HepG2 (cell line): Measurements from ENCODE around the gene WDR62. TPM values are rescaled to one million over a fixed set of nuclear protein-coding genes. Genes with fewer than 3 reads are reported as not detected.

ENCODE experiments used
- ARNTL ChIP-seq: sonication (generic); formaldehyde crosslinking; IDR thresholded peaks from 2 replicates; pipeline ENCODE4 v1.4.0; 2020; ENCODE audit warnings: mild to moderate bottlenecking, missing genetic modification reagents
- DR1 ChIP-seq: sonication (generic); formaldehyde crosslinking; IDR thresholded peaks from 2 replicates; pipeline ENCODE4 v1.8.0; 2021; ENCODE audit warnings: mild to moderate bottlenecking, missing genetic modification reagents, inconsistent platforms
- IKZF5 ChIP-seq: IDR thresholded peaks from 2 replicates; pipeline ENCODE4 v1.6.1; 2018; ENCODE audit warnings: missing genetic modification reagents, mild to moderate bottlenecking, missing compliant biosample characterization
- MEF2D ChIP-seq: sonication (generic); formaldehyde crosslinking; IDR thresholded peaks from 2 replicates; pipeline ENCODE4 v1.5.1; 2020; ENCODE audit warnings: mild to moderate bottlenecking, missing genetic modification reagents
- MXI1 ChIP-seq: IDR thresholded peaks from 3 replicates; pipeline ENCODE4 v1.6.1; 2012; ENCODE audit warnings: low read depth, low read length, inconsistent platforms, borderline replicate concordance
- NCOA1 ChIP-seq: sonication (generic); formaldehyde crosslinking; IDR thresholded peaks from 2 replicates; pipeline ENCODE4 v1.9.0; 2021; ENCODE audit warnings: missing genetic modification reagents
- NFATC3 ChIP-seq: sonication (generic); formaldehyde crosslinking; IDR thresholded peaks from 2 replicates; pipeline ENCODE4 v1.5.1; 2020; ENCODE audit warnings: mild to moderate bottlenecking, missing genetic modification reagents
- SRF ChIP-seq: IDR thresholded peaks from 2 replicates; pipeline ENCODE4 v1.6.1; 2011; ENCODE audit warnings: mild to moderate bottlenecking, low read depth, low read length, moderate library complexity
- STAT6 ChIP-seq: sonication (generic); formaldehyde crosslinking; IDR thresholded peaks from 2 replicates; pipeline ENCODE4 v1.4.0; 2020; ENCODE audit warnings: missing genetic modification reagents, mild to moderate bottlenecking, borderline replicate concordance
- YEATS2 ChIP-seq: sonication (generic); formaldehyde crosslinking; IDR thresholded peaks from 2 replicates; pipeline ENCODE4 v1.4.0; 2020; ENCODE audit warnings: missing genetic modification reagents, borderline replicate concordance
- ZBTB40 ChIP-seq, 2 experiments: fragments of 450-650 bp in 1 of 2; sonication (generic) in 1 of 2; formaldehyde crosslinking in 1 of 2; IDR thresholded peaks; 2 replicates each; pipeline versions ENCODE4 v1.6.1 to v1.8.0; 2016 to 2022; ENCODE audit warnings: antibody characterized with exemption in 1 of 2, mild to moderate bottlenecking in 1 of 2, missing genetic modification reagents in 1 of 2
- ZNF431 ChIP-seq: sonication (generic); formaldehyde crosslinking; IDR thresholded peaks from 2 replicates; pipeline ENCODE4 v1.9.0; 2022; ENCODE audit warnings: missing genetic modification reagents, low read depth, mild to moderate bottlenecking, borderline replicate concordance
- ZNF746 ChIP-seq: sonication (generic); formaldehyde crosslinking; IDR thresholded peaks from 2 replicates; pipeline ENCODE4 v1.8.0; 2022; ENCODE audit warnings: mild to moderate bottlenecking, missing genetic modification reagents
- ZNF768 ChIP-seq: sonication (generic); formaldehyde crosslinking; IDR thresholded peaks from 2 replicates; pipeline ENCODE4 v1.4.0; 2020; ENCODE audit warnings: missing genetic modification reagents
- polyA plus RNA-seq, 8 experiments: library from polyadenylated mRNA; depleted of rRNA in 3 of 8; stranded (reverse) in 7 of 8; unstranded in 1 of 8; fragments of >200 nt; fragmentation: Illumina TruSeq in 4 of 8; extraction: Trizol in 4 of 8; gene quantifications; 2 replicates each; pipeline versions ENCODE4 v1.2.1 to v1.2.3, GENCODE V29; 2011 to 2016; ENCODE audit warnings: low read depth in 4 of 8, missing spikeins in 1 of 8, mixed read lengths in 1 of 8; ENCODE audit not compliant: insufficient read depth in 1 of 8
- total RNA-seq, 5 experiments: library from RNA; depleted of rRNA; stranded (reverse); fragments of >200 nt; fragmentation: Illumina TruSeq; extraction: Trizol; gene quantifications; 2 replicates each; pipeline ENCODE4 v1.2.3, GENCODE V29; 2016; ENCODE audit warnings: low read depth in 1 of 5

The WDR62 gene
- total and polyA plus RNA-seq, 2 of the 13 experiments (the other 11 are each of a cell fraction or from before 2014, with no cell fraction given): 5.8 to 12.5 TPM

GRCh38 chr19:36120092-36120983 is 65.6 kb downstream of the WDR62 start (continued):
- TF ChIP-seq ZBTB40 (IDR thresholded peaks at IDR 0.05): no peak
- no peak for TF ChIP-seq ZBTB40 (CRISPR knock-in tag; IDR thresholded peaks at IDR 0.05)
- TF ChIP-seq ARNTL (CRISPR knock-in tag): peak; percentile 80
- TF ChIP-seq ZNF746 (CRISPR knock-in tag): peak; percentile 83
- no peak for TF ChIP-seq STAT6 (CRISPR knock-in tag)
- TF ChIP-seq YEATS2 (CRISPR knock-in tag): peak; percentile 66; the same call in 1 of the 2 replicates
- no peak for TF ChIP-seq ZNF768 (CRISPR knock-in tag)
- TF ChIP-seq SRF: no peak
- TF ChIP-seq MEF2D: peak; percentile 74
- TF ChIP-seq MXI1: peak; percentile 74; the same call in 1 of the 3 replicates
- TF ChIP-seq ZNF431: no peak
- TF ChIP-seq DR1 (CRISPR knock-in tag): peak; percentile 73
- peak; percentile 59; the same call in 1 of the 2 replicates for TF ChIP-seq NFATC3
- TF ChIP-seq NCOA1 (CRISPR knock-in tag): 0 out of 2 replicates have a peak, but pooled peaks have one; percentile 71
- peak; percentile 63; the same call in 1 of the 2 replicates for TF ChIP-seq IKZF5
